ENCODE data around the gene IFI27.

The IFI27 gene

DNA sequence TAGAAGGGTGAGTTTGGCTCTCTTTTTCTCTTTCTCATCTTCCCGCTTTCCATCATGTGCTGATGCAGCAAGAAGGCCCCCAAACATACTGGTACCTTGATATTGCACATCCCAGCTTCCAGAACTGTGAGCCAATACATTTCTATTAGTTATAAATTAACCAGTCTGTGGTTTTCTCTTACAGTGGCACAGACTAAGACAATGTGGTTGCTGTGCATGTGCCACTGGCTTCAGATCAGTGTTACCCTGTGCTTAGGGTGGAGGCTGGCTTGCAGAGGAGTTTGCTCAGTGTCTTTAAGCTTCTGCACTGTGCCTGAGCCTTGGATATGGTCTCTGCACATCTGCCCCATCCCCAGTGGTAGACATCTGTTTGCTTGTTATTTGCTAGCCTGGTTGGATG lies 13.3 kb downstream of the IFI27 start:
- DNase-seq (ENCODE audit: insufficient read length, low spot score) (no peak), FAIRE-seq (no peak)

DNA sequence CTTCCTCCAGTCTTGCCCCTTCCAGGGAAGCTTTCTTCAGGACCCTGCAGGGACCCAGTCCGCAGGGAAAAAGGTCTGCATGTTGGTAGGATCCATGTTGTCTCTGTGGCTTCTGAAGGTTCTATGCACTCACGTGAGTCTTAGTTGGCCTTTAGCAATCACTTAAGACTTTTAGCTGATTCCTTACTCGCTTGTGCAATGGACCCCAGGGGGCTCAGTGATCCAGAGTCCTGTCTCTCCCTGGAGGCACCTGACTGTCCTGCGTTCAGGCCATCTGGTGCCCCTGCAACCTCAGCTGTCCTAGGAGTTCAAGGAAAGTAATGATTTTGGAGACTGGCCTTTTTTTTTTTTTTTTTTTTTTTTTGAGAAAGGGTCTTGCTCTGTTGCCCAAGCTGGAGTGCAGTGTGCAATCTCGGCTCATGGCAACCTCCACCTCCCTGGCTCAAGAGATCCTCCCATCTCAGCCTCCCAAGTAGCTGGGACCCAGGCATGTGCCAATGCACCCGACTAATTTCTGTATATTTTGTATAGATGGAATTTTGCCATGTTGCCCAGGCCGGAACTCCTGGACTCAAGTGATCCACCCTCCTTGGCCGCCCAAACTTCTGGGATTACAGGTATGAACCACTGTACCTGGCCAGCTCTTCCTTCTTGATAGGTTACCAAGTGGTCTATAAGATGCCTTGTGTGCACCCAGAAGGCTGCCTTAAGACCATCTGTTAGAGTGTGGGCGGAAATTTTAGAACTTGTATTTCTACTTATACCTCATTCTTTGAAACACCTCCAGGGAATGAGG lies 14.2 kb downstream of the IFI27 start:
- FAIRE-seq (no peak), DNase-seq (ENCODE audit: insufficient read length, low spot score) (no peak)

DNA sequence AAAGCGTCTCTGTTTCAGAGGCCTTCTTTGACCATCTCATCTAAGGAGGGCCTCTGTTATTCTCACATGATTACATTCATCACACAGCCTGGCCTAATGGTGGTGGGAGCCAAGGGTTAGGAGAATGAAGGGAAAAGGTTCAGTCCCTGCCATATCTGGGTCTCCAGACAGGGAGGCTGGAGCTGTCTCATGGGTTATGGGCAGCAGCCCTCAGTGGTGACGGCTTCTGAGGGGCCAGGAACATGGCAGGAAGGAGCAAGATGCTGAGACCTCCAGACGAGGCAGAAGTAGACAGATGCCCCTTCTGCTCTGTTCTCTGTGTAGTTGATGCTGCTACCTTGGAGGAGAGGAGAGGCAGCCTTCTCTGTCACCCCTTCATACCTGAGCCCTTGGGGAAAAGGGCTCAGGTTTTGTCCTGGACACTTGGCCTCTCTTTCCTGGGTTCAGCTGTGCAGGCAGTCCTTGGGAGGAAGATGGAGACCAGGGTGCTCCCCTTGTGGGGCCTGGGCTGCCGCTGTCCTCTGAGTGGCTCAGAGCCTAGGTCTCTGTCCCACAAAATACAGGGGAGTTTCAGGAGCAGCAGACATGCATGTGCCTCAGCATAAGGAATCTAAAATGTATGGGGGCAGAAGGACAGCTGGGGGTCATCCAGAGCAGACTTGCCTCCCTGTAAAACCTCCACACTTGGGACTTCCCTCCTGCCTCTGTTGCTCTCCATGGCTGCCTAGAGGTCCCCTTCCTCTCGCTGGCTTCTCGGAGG lies 15.3 kb downstream of the IFI27 start:
- no peak for FAIRE-seq
- DNase-seq (ENCODE audit: insufficient read length, low spot score): no peak

DNA sequence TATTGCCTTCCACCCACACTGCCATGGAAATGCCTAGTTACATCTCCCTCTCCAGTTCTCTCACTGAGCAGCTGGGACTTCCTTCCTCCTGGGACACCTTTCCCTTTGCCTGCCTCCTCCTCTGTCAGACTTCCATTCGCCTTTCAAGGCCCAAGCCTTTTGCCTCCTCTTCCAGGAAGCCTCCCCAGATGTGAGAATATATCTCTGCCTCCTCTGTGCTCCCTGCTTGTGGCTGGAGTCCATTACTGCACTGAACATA lies 15.8 kb downstream of the IFI27 start:
- FAIRE-seq (no peak), DNase-seq (ENCODE audit: insufficient read length, low spot score) (no peak)

DNA sequence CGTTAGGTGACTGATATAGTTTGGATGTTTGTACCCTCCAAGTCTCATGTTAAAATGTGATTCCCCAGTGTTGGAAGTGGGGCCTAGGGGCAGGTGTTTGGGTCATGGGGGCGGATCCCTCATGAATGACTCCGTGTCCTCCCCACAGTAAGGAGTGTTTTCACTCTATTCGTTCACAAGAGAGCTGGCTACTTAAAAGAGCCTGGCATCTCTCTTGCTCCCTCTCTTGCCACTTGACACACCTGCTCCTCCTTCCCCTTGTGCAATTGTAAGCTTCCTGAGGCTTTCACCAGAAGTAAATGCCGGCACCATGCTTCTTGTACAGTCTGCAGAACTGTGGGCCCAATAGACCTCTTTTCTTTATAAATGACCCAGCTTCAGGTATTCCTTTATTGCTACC lies 16.3 kb downstream of the IFI27 start:
- FAIRE-seq (no peak), DNase-seq (ENCODE audit: insufficient read length, low spot score) (no peak)

DNA sequence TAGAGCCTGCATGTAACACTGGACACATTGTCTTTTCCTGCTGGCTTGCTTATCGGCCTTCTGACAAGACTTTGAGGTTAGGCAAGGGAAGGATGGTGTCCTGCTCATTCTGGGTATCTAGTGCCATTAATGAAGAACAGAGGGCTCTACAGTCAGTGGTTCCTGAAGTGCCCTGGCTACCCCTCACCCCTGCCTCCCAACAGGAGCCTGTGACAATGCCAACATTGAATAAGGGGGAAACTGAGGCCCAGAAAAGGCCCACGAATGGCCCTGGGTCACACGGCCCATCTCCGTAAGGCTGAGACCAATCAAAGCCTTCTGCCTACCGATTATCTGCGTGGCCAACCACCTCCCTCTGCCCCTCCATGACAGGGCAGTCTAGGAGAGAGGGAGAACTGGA lies 16.8 kb downstream of the IFI27 start:
- FAIRE-seq (no peak), DNase-seq (ENCODE audit: insufficient read length, low spot score) (no peak)

DNA sequence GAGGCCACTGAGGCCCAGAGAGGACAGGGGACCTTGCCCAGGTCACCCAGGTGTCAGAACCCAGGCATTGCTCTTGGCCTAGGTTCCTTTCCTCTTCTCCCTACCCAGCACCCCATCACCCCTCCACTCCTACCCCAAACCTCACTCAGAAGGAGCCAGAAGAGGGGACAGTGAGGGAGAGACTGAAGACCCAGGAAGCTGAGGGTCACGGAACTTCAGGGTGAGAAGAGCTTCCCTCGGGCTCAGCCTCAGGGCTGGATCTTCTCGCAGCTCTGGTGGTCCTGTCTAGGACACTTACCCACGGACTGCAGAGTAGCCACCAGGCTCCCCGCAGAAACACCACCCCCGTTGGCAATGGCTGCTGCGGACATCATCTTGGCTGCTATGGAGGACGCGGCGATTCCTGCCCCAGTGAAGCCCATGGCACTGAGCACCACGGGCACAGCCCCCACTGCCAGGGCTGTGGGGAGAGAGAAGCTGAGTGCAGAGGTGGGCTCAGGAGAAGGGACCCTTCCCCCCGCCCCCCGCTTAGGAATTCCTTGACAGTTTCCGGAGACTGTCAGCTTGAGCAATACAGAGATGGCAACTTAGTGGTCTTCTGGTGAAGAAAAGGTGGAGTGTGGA lies 17.8 kb downstream of the IFI27 start:
- no peak for DNase-seq (ENCODE audit: insufficient read length, low spot score)
- peak; percentile 26 for FAIRE-seq

DNA sequence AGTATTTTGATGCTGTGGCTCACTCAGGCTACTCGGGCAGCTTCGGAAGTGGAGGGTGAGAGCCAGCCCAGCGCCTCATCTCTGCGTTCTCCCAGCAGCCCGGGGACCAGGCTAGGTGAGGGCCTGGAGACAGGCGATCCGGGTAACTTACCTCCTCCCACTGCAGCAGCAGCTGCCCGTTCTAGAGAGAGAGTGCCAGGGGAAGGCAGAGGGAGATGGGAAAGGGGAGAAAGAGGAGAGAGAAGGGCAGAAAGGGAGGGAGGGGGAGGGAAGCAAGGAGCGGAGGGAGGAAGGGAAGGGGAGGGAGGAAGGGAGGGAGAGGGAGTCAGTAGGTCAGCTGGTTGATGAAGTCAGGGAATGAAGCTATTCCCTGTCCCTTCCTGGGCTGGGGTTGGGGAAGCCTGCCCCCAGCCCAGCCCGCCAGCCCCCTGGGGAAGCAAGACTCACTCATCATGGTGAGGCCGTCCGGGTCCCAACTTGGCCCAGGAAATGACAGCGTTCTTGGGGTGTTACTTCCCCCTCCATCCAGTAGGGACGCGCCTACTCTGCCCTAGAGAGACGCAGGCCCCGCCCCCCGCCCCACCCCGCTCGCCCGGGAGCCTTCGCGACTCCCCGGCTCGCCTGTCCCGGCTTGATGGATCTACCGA lies 18.7 kb downstream of the IFI27 start, which contains the start of gene IFI27L2:
IFI27L2 (minus strand) TSS at position 494 of the 647 bp plus-strand sequence; CDS start at position 454, 40 bp downstream.
- peak; percentile 86 for FAIRE-seq

DNA sequence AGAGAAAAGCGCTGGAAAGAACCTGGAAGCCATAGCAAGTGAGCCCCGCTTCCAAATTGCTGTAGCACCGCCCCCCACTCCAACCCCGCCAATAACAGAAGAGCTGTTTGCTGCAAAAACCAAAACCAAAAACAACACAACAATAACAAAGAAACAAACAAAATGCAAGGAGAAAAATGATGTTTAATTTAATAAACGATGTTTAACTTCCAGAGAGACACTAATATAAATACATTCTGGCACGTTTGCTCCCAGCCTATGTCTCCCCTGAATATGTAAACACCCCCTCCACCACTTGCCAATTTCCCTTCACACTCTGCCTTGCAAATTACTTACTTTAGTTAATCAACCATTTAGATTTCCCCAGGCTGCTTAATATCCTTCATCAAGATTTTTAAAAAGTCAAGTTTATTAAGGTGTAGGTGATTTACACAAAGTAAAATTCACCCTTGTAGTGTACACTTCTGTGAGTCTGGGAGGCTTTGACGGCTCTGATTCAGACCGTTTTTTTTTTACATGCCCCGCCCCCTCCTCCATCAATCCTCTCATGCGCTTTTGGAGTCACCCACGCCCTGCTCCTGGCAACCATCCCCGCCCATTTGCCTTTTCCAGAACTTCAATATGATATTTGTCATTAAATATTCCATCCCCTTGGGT lies 19.4 kb downstream of the IFI27 start:
- peak; percentile 26 for FAIRE-seq
- no peak for DNase-seq (ENCODE audit: insufficient read length, low spot score)

More for the DNA sequence above, 18.7 kb downstream of the IFI27 start, which contains the start of gene IFI27L2:
- DNase-seq (ENCODE audit: insufficient read length, low spot score): peak; percentile 85

DNA sequence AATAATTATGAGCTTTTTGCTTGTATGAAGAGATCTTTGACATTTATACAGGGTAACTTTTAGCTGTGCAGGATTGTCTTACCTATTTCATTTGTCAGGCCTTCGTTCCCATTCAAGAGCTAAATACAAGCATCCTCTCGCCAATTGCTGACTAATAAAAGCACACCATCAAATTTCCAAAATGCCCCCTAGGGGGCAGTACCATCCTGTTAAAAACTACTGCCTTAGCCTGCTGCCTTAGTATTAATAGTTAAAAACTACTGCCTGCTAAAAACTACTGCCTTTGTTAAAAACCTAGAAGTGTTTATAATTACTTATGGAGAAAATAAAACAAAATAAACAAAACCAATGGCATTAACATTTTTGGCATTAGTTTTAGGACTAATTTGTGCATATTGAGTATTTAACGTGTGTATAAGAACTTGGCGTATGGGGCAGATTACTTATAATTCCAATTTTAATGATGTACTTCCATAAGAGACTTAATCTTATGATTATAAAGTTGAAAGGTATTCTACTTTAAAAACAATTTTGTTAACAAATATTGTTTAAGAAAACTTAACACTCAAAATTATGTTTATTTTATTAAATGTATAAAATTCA lies 21.9 kb downstream of the IFI27 start:
- DNase-seq (ENCODE audit: insufficient read length, low spot score): no peak
- FAIRE-seq: peak; percentile 85

DNA sequence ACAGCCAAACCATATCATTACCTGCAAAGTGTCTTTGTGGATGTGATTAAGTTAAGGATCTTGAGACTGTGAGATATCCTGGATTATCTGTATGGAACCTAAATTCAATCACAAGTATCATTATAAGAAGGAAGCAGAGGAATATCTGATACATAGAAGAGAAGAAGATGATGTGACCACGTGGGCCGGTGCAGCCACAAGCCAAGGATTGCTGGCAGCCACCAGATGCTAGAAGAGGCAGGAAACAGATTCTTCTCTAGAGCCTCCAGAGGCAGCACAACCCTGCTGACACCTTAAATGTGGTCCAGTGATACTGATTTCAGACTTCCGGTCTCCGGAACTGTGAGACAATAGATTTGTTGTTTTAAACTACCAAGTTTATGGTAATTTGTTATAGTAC lies 24.9 kb downstream of the IFI27 start:
- FAIRE-seq: no peak
- DNase-seq (ENCODE audit: insufficient read length, low spot score): no peak

DNA sequence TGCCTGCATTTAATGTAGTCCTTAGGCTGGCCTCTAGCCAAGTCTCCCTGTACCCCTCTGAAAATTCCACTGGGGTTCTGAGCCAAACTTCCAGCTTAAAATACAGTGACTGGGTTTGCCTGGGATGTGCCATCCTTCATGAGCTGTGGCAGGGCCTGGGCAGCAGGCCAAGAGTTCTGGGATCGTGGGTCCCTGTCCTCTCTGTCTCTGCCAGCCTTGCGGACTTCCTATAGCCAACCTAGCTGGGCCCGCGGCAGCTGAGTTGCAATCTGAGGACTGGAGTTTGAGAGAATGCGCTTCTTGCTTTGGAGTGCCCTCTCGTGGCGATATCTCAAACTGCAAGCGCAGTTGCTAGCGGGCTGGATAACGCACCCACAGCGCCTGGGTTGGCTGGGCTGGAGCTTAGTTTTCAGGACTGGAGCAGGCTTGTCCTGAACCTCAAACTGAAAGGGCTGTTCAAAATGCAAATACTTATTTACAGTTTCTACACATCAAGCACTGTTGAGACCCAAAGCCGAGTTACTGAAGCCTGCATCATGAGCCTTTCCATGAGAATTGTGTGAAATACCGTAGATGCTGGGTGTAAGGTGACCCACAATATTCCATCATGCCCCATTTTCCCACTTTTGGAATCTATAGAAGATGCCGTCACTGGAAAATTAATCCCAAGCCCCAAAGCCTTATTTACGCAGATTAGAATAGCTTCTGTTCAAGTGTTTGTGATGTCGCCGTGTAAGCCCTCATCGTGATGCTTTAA lies 26.2 kb downstream of the IFI27 start:
- peak; percentile 46 for DNase-seq (ENCODE audit: insufficient read length, low spot score)

DNA sequence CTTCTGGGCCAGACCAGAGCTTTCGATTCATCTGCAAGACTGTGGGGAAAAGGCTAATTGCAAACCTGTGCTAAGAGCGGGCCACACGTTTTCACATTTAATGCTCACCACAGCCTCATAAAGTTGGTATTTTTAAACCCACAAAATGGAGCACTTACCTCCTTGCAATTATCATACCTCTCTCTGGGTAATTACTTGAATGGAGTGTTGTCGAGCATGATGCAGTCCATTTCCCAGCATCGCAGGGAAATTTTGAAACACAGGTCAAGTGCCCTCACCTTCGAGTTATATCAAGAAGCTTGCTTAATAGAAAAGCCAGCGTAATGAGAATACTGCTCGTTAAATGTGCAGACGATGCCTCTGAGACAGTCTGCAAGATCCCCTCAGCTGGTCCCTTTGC lies 27.7 kb downstream of the IFI27 start:
- no peak for DNase-seq (ENCODE audit: insufficient read length, low spot score)
- no peak for FAIRE-seq

More for the DNA sequence above, 26.2 kb downstream of the IFI27 start:
- FAIRE-seq: peak; percentile 97

DNA sequence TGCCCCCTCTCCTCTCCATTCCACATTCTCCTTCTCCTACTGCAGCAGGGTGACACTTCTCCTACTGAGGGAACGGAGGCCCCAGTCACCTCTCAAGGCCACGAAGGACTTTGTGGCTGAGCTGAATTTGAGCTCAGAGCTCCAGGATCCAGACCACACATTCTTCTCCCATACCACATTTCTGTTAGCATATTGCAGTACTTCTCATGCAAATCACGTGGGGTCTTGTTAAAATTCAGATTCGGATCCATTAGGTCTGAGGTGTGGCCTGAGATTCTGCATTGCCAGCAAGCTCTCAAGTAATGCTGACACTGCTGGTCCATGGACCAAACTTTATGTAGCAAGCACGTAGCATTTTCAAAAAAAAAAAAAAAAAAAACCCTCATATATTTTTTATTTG lies 28.5 kb downstream of the IFI27 start:
- DNase-seq (ENCODE audit: insufficient read length, low spot score) (no peak), FAIRE-seq (no peak)

DNA sequence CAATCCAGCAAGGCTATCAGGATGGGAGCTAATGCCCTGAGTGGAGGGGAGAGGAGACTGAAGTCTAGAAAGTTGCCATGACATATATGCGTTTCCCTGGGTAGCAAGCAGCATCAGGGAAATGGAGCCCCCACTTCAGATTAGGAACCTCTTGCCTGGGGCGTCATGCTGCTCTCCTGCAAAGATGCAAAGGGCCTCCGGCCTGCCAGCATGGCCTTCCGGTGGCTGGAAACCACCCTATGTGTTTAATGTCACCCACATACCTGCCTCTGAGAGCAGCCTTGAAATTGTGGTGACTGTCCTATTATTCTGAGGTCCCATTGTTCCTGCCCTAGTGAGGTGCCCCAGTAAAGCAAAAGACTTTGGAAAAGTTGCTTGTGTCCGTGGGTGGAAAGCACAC lies 28.9 kb downstream of the IFI27 start:
- DNase-seq (ENCODE audit: insufficient read length, low spot score) (no peak), FAIRE-seq (no peak)

DNA sequence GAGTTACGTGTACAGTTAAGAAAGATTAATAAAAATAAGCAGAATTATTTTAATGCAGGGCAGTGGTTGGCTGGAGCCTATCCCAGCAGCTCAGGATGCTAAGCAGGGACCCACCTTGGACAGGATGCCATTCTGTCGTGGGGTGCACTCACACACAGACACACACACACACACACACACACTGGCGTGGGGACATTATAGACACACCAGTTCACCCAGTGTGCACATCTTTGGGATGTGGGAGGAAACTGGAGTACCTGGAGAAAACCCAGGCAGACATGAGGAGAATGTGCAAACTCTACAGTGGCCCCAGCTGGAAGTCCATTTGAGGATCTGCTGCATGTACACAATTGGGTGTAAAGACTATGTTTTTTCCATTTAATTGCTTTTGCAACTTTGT lies 31.7 kb downstream of the IFI27 start:
- FAIRE-seq (no peak), DNase-seq (ENCODE audit: insufficient read length, low spot score) (no peak)

DNA sequence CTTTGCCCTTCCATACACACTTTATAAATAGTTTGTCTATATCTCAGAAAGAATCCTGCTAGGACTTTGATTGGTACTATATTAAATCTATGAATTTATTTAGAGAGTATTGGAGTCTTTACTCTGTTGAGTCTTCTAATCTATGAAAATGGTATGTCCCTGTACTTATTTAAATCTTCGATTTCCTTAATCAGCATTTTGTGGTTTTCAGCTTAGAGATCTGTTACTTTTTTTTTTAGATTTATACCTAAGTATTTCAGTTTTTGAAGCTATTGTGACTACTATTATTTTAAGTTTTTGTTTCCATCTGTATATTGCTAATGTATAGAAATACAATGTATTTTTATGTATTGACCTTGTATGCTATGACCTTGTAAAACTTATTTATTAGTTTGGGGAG lies 32.3 kb downstream of the IFI27 start:
- DNase-seq (ENCODE audit: insufficient read length, low spot score) (no peak), FAIRE-seq (no peak)

DNA sequence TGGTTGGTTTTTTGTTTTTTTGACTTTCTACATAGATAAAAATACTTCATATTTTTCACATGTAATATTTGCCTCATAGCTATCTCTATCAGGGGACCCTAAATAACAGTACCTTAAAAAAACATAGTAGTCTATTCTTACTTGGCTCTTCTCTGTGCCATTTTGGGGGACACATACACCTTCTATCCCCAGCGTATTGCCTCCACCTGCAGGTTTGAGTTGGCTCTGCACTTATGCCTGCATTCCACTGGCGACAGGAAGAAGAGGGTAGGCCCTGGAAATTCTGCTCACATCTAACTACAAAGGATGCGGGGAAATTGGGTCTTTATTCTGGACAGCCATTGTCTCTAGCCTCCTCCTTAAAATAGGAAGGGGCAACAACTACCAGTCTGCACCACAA lies 32.7 kb downstream of the IFI27 start:
- FAIRE-seq (no peak), DNase-seq (ENCODE audit: insufficient read length, low spot score) (no peak)

DNA sequence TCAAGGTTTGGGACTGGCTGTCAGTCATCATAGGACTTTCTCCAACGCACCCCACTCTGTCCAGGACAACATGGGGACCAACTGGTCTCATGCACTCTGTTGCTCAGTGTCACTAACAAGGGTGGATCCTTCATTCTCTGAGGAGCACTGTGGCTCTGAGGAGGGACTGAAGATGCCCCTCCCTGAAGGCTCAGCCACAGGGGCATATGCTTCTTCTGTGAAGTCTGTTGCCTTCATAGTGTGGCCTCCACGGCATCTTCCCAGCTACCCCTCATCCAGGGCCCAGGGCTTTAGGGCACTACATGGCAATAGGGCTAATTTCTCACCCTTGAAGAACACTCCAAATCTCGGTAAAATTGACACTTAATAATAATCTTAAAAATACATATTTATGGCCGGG lies 33.2 kb downstream of the IFI27 start:
- DNase-seq (ENCODE audit: insufficient read length, low spot score): no peak
- no peak for FAIRE-seq

DNA sequence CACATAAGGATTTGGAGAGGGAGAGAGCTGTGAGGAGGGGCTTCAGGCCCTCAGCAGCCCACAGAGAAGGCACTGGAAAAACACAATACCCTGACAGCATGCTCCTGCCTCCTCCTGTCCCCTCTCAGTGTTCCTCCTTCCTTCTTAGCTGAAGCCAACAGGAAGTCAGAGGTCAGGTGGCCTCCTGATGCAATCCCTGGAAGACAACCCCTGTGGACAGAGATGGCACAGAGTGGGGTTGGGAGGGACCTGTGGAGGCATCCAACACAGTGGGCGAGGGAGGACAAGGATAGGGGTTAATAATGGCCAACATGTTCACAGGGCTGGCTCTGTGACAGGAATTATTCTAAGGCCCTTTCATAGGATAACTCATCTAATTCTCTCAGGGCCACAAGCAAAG lies 34.2 kb downstream of the IFI27 start:
- no peak for FAIRE-seq

More for the DNA sequence above, 34.2 kb downstream of the IFI27 start:
- no peak for DNase-seq (ENCODE audit: insufficient read length, low spot score)
